Esophagus muscularis mucosa (tissue), 4 donors: ENCODE results near the gene COL7A1.

ENCODE experiments used
- CTCF ChIP-seq, 3 experiments: fragments of 200-600 bp in 2 of 3; fragments of 450-650 bp in 1 of 3; sonication (generic) in 2 of 3; IDR thresholded peaks; one replicate each; pipeline ENCODE4 v1.5.1; 2017 to 2019; ENCODE audit warnings: antibody characterized with exemption in 3 of 3, mild to moderate bottlenecking in 2 of 3, moderate library complexity in 1 of 3
- EP300 ChIP-seq: sonication (generic); formaldehyde crosslinking; IDR thresholded peaks from one replicate; pipeline ENCODE4 v1.6.1; 2017; ENCODE audit warnings: antibody characterized with exemption
- POLR2A ChIP-seq: fragments of 450-650 bp; IDR thresholded peaks from one replicate; pipeline ENCODE4 v1.6.1; 2017; ENCODE audit warnings: antibody characterized with exemption, moderate library complexity, mild to moderate bottlenecking, low read depth
- POLR2AphosphoS5 ChIP-seq, 2 donors: sonication (generic); formaldehyde crosslinking; IDR thresholded peaks; one replicate each; pipeline ENCODE4 v1.6.1; 2017; ENCODE audit warnings: antibody characterized with exemption in 2 of 2

DNA sequence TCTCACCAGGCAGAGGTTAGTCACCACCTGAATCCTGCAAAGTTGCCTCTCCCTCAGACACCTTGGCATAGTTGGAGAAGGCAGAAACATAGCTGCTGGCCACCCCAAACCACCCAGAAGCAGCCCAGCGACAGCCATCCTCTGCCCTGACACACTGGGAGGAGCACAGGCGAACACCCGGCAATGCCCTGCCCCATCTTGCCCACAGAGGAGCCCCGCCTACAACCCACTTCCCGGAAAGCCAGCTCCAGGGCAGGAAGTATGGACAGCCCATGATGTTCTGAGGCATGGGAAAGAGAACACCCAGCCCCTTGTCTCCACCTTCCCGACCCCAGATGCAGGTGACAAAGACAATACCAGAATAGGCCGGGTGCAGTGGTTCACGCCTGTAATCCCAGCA, 78.6 kb downstream of the COL7A1 start:
- TF ChIP-seq CTCF (IDR thresholded peaks at IDR 0.05) (no peak), POLR2AphosphoS5 (IDR thresholded peaks at IDR 0.05) (no peak), POLR2A (no peak), EP300 (no peak)
